ENCODE measurements around the gene PPP3R1. TPM values are rescaled to one million over a fixed set of nuclear protein-coding genes. Genes with fewer than 3 reads are reported as not detected.

Gene PPP3R1
- total RNA-seq, 1 experiment from 2014 or later: 74.2 TPM

GRCh38 chr2:68237404-68237803 lies 14.9 kb downstream of the PPP3R1 start:
- Histone ChIP-seq H3K9me3 (ENCODE audit: control insufficient read depth, low read depth, low read length) (no peaks in the 10 kb centered on the region), H3K9ac (ENCODE audit: extremely low read depth, insufficient read length, low read length) (no peak overlapping the region), H4K5ac (ENCODE audit: insufficient read length, low read depth, low read length) (no peak overlapping the region), H4K8ac (replicated peaks; ENCODE audit: insufficient read length, low read depth, low read length) (no peak overlapping the region), H3K18ac (ENCODE audit: insufficient read length, low read depth, low read length) (no peak overlapping the region), H3K14ac (ENCODE audit: insufficient read depth, low read length) (no peak overlapping the region), H2BK120ac (ENCODE audit: low read depth, low read length, poor library complexity, severe bottlenecking) (no peak overlapping the region), H4K20me1 (ENCODE audit: control insufficient read depth, insufficient read depth, insufficient read length) (no peaks in the 10 kb centered on the region), H2BK5ac (ENCODE audit: insufficient read length, low read length) (no peak overlapping the region), H3K4ac (ENCODE audit: low read depth, low read length) (no peak overlapping the region), H3K79me1 (ENCODE audit: insufficient read depth, low read depth, low read length, poor library complexity, severe bottlenecking) (peaks cover 5% of the 10 kb centered on the region), H3K4me2 (ENCODE audit: insufficient read depth, insufficient read length, low read length) (no peak overlapping the region), H3K4me1 (ENCODE audit: insufficient read depth, low read length) (peaks cover 8% of the 10 kb centered on the region), H2BK20ac (ENCODE audit: low read depth, low read length, poor library complexity, severe bottlenecking) (no peak overlapping the region), H3K27ac (ENCODE audit: insufficient read length, low read depth, low read length) (no peak overlapping the region), H2AK5ac (ENCODE audit: insufficient read length, low read length) (no peak overlapping the region), H3K79me2 (ENCODE audit: insufficient read depth, low read length) (peaks cover 64% of the 10 kb centered on the region), H3K27me3 (ENCODE audit: insufficient read depth, low read length) (no peaks in the 10 kb centered on the region), H2BK15ac (ENCODE audit: low read depth, low read length) (no peak overlapping the region), H4K91ac (ENCODE audit: insufficient read length, low read depth, low read length) (no peak overlapping the region), H3K56ac (ENCODE audit: insufficient read length, low read depth, low read length) (no peak overlapping the region), H3K23ac (ENCODE audit: insufficient read length, low read depth, low read length) (no peak overlapping the region), H3K23me2 (ENCODE audit: insufficient read length, low read depth, low read length, poor library complexity, severe bottlenecking) (no peaks in the 10 kb centered on the region), H2AFZ (ENCODE audit: low read length) (no peak overlapping the region), H3T11ph (ENCODE audit: low read length) (no peak overlapping the region), H2BK12ac (ENCODE audit: insufficient read length, low read depth, low read length) (no peak overlapping the region)
- H3K27ac Mint-ChIP-seq: no peak overlapping the region
- no peak for DNase-seq
- H3K4me1 Mint-ChIP-seq: peaks cover 49 to 57% of the 10 kb centered on the region in 2 experiments
- H3K27me3 Mint-ChIP-seq (ENCODE audit: low read depth): no peaks in the 10 kb centered on the region
- no CpG with 5 or more reads among the region's 2 CpGs for WGBS (ENCODE audit: extremely low coverage, insufficient read length, low lambda C conversion rate)
- H3K4me3 Mint-ChIP-seq: no peak overlapping the region
- TF ChIP-seq CTCF (conservative IDR thresholded peaks at IDR 0.05): no peak
- H3K36me3 Mint-ChIP-seq (ENCODE audit: insufficient read depth in 1 of 3, low read depth in 3 of 3): peaks cover 0 to 5% (median 0%) of the 10 kb centered on the region in 3 experiments; a peak in 1 of 7 replicates
- H3K9me3 Mint-ChIP-seq: no peaks in the 10 kb centered on the region

All from H9 (cell line).